ENCODE measurements around the gene PAFAH1B1.

DNA sequence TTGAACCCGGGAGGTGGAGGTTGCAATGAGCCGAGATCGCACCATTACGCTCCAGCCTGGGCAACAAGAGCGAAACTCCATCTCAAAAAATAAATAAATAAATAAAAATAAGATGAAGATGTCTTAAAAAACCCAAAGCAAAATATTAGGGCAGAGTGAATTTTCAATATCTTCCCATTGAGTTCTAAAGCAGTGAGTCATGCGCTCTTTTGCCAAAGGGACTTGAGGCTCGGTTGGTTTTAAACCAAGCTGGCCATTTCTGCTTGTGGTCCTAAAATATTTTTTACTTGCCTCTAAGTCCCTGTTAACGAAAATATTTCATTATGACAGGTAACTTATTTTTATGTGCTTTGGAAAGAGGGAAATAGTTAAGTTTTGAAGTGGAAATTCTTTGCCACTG is 4.7 kb downstream of the PAFAH1B1 start:
- TF ChIP-seq, protein P1, sequence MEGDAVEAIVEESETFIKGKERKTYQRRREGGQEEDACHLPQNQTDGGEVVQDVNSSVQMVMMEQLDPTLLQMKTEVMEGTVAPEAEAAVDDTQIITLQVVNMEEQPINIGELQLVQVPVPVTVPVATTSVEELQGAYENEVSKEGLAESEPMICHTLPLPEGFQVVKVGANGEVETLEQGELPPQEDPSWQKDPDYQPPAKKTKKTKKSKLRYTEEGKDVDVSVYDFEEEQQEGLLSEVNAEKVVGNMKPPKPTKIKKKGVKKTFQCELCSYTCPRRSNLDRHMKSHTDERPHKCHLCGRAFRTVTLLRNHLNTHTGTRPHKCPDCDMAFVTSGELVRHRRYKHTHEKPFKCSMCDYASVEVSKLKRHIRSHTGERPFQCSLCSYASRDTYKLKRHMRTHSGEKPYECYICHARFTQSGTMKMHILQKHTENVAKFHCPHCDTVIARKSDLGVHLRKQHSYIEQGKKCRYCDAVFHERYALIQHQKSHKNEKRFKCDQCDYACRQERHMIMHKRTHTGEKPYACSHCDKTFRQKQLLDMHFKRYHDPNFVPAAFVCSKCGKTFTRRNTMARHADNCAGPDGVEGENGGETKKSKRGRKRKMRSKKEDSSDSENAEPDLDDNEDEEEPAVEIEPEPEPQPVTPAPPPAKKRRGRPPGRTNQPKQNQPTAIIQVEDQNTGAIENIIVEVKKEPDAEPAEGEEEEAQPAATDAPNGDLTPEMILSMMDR (IDR thresholded peaks at IDR 0.05): no peak
- TF ChIP-seq POLR2A (IDR thresholded peaks at IDR 0.05): no peak

Measured in adrenal gland (tissue), 5 donors.